PC-9 (cell line): Measurements from ENCODE around the gene HGD. TPM values are rescaled to one million over a fixed set of nuclear protein-coding genes. Genes with fewer than 3 reads are reported as not detected.
A peak's percentile ranks its signal among the peaks of the same experiment; 100 is the strongest.
"Not testable (repeated sequence)": the region's sequence is repeated elsewhere in the genome, so short reads cannot be mapped to it uniquely, and the experiment has no call there.

Experiments used
- BruUV-seq: library from RNA; stranded (reverse); fragments of 400-500 nt; replicated peaks from 2 replicates; lab custom pipeline; 2021; lab: Mats Ljungman, UMichigan
- CTCF ChIA-PET: fragments of 300-600 bp; sonication (Branson Sonifier 250); formaldehyde crosslinking; loops from one replicate; lab custom pipeline; 2022; ENCODE audit warnings: antibody characterized with exemption; lab: Charles Lee
- POLR2A ChIA-PET: fragments of 300-600 bp; sonication (Branson Sonifier 250); formaldehyde crosslinking; loops from one replicate; lab custom pipeline; 2022; ENCODE audit warnings: antibody characterized with exemption; ENCODE audit not compliant: unreplicated experiment; lab: Charles Lee
- DNase-seq, 2 experiments: peaks; one replicate each; pipeline versions ENCODE4 v3.0.0 to v3.0.0-alpha.2; 2015 to 2022; ENCODE audit warnings: mixed read lengths in 1 of 2
- H2AFZ ChIP-seq: fragments of 200-600 bp; sonication (generic); 2 replicates; pipeline ENCODE4 v1.8.1; 2017; ENCODE audit warnings: antibody characterized with exemption
- H3F3A ChIP-seq: fragments of 200-600 bp; sonication (generic); 2 replicates; pipeline ENCODE4 v1.8.1; 2017; ENCODE audit warnings: antibody characterized with exemption, mild to moderate bottlenecking, low read depth; ENCODE audit not compliant: insufficient read depth
- H3K27ac ChIP-seq: fragments of 200-600 bp; sonication (generic); 2 replicates; pipeline ENCODE4 v1.6.1; 2016; ENCODE audit warnings: mixed run types
- H3K27me3 ChIP-seq: fragments of 200-600 bp; sonication (generic); 2 replicates; pipeline ENCODE4 v1.6.1; 2016; ENCODE audit warnings: low read depth, mixed run types; ENCODE audit not compliant: insufficient read depth
- H3K36me3 ChIP-seq: fragments of 200-600 bp; sonication (generic); 2 replicates; pipeline ENCODE4 v1.6.1; 2016; ENCODE audit warnings: low read depth, mixed run types
- H3K4me1 ChIP-seq: fragments of 200-600 bp; sonication (generic); replicated peaks from 2 replicates; pipeline ENCODE4 v1.6.1; 2016; ENCODE audit warnings: mixed run types; ENCODE audit not compliant: insufficient read depth
- H3K4me2 ChIP-seq: fragments of 200-600 bp; sonication (generic); 2 replicates; pipeline ENCODE4 v1.6.1; 2017; ENCODE audit warnings: mixed run types
- H3K4me3 ChIP-seq: fragments of 200-600 bp; sonication (generic); 2 replicates; pipeline ENCODE4 v1.6.1; 2016; ENCODE audit warnings: mixed run types
- H3K79me2 ChIP-seq: fragments of 200-600 bp; sonication (generic); 2 replicates; pipeline ENCODE4 v1.6.1; 2017; ENCODE audit warnings: low read depth, mixed run types
- H3K9me2 ChIP-seq: fragments of 200-600 bp; sonication (generic); 2 replicates; pipeline ENCODE4 v1.8.1; 2017; ENCODE audit warnings: mild to moderate bottlenecking; ENCODE audit not compliant: insufficient read depth
- H3K9me3 ChIP-seq: fragments of 200-600 bp; sonication (generic); 2 replicates; pipeline ENCODE4 v1.8.1; 2016; ENCODE audit warnings: low read depth; ENCODE audit not compliant: insufficient read depth
- H4K20me1 ChIP-seq: fragments of 200-600 bp; sonication (generic); 2 replicates; pipeline ENCODE4 v1.8.1; 2017; ENCODE audit not compliant: insufficient read depth
- CTCF ChIP-seq: fragments of 200-600 bp; sonication (generic); conservative IDR thresholded peaks from 2 replicates; pipeline ENCODE4 v1.6.1; 2017; ENCODE audit warnings: mixed run types, antibody characterized with exemption, mild to moderate bottlenecking, moderate library complexity
- EZH2 ChIP-seq: fragments of 200-600 bp; sonication (generic); IDR thresholded peaks from 2 replicates; pipeline ENCODE4 v1.8.0; 2017; ENCODE audit warnings: antibody characterized with exemption, low read depth
- intact Hi-C: fragments of 100-400 bp; cut with micrococcal nuclease; formaldehyde crosslinking; loops from one replicate; pipeline ENCODE4 v1.10.0; 2022; ENCODE audit not compliant: unreplicated experiment
- total RNA-seq: library from RNA; stranded (reverse); gene quantifications from 2 replicates; pipeline ENCODE4 v1.2.3, GENCODE V29; 2021

HGD gene
- total RNA-seq, 1 experiment from 2014 or later: 0.65 TPM

GRCh38 chr3:120622457-120622856 lies 59.6 kb downstream of the HGD start:
- peak overlapping the region; percentile 76 for H3K27ac ChIP-seq
- peaks cover 15% of the 10 kb centered on the region; the same call in 1 of the 2 replicates for H3K4me1 ChIP-seq
- 0 out of 2 replicates have a peak overlapping the region, but pooled peaks have one; percentile 20 for H3K4me3 ChIP-seq
- peak overlapping the region; percentile 52 for H3K4me2 ChIP-seq
- no peaks in the 10 kb centered on the region for H3K36me3 ChIP-seq
- ChIA-PET POLR2A (interaction anchor here (0.6 kb wide), 1 partner anchor 1382 kb away, joined by 5 read pairs; the partner anchor contains the start of gene B4GALT4), CTCF (interaction anchor here (0.6 kb wide), 2 partner anchors 13 to 179 kb away, joined by 3 to 5 read pairs; no protein-coding TSS in a partner anchor)
- intact Hi-C loops: no loop called here
- H3K9me2 ChIP-seq: no peaks in the 10 kb centered on the region
- H4K20me1 ChIP-seq: no peaks in the 10 kb centered on the region
- H3K9me3 ChIP-seq: no peaks in the 10 kb centered on the region; the same call in 1 of the 2 replicates
- no peaks in the 10 kb centered on the region for H3K27me3 ChIP-seq
- no peak overlapping the region for H2AFZ ChIP-seq
- H3K79me2 ChIP-seq: no peaks in the 10 kb centered on the region
- TF ChIP-seq EZH2: no peak
- no peak for TF ChIP-seq CTCF
- no peak for DNase-seq
- BruUV-seq: no TSS peak
- no peaks in the 10 kb centered on the region for H3F3A ChIP-seq

- H3K36me3 ChIP-seq, DNase-seq, CTCF ChIA-PET, H3K4me1 ChIP-seq, POLR2A ChIA-PET, H3K27me3 ChIP-seq, H3K27ac ChIP-seq, intact Hi-C loops, H3K9me2 ChIP-seq, H3K4me2 ChIP-seq, H3K79me2 ChIP-seq, H3K4me3 ChIP-seq, BruUV-seq, H3K9me3 ChIP-seq, H2AFZ ChIP-seq, H4K20me1 ChIP-seq, H3F3A ChIP-seq: not testable (repeated sequence)
Observed at GRCh38 chr3:120616745-120617144, 65.3 kb downstream of the HGD start.

GRCh38 chr3:120615847-120616609 lies 66.0 kb downstream of the HGD start:
- H3K27me3 ChIP-seq: no peaks in the 10 kb centered on the region
- no peaks in the 10 kb centered on the region for H3F3A ChIP-seq
- H3K4me1 ChIP-seq: no peaks in the 10 kb centered on the region
- H2AFZ ChIP-seq: no peak overlapping the region
- no peaks in the 10 kb centered on the region for H3K9me2 ChIP-seq
- H3K27ac ChIP-seq: no peak overlapping the region
- intact Hi-C loops: no loop called here
- no peaks in the 10 kb centered on the region for H3K79me2 ChIP-seq
- H3K9me3 ChIP-seq: no peaks in the 10 kb centered on the region
- H3K36me3 ChIP-seq: no peaks in the 10 kb centered on the region
- no peak overlapping the region for H3K4me2 ChIP-seq
- no peaks in the 10 kb centered on the region for H4K20me1 ChIP-seq
- BruUV-seq: no TSS peak
- TF ChIP-seq EZH2 (no peak), CTCF (no peak)
- ChIA-PET POLR2A (no interaction called here), CTCF (no interaction called here)
- no peak for DNase-seq
- no peak overlapping the region for H3K4me3 ChIP-seq
